ENCODE results near the gene ZNF24.
A peak's percentile ranks its signal among the peaks of the same experiment; 100 is the strongest.

The ZNF24 gene

GRCh38 chr18:35348001-35348400, 3.8 kb upstream of the ZNF24 start:
- no peak overlapping the region for H3K9ac ChIP-seq (ENCODE audit: low read length)
- H3K4me3 ChIP-seq (ENCODE audit: low read depth in 1 of 2, low read length in 2 of 2), result no peak overlapping the region

GRCh38 chr18:35345950-35346349, 1.7 kb upstream of the ZNF24 start:
- H3K36me3 ChIP-seq (ENCODE audit: insufficient read depth, low read length), result no peaks in the 10 kb centered on the region
- H3K27ac ChIP-seq (ENCODE audit: low read depth, low read length), result peak overlapping the region; percentile 2
- no peaks in the 10 kb centered on the region for H3K9me3 ChIP-seq (ENCODE audit: low read length)
- H3K4me3 ChIP-seq (ENCODE audit: low read depth in 1 of 2, low read length in 2 of 2), result no peak overlapping the region
- H3K4me1 ChIP-seq (ENCODE audit: insufficient read depth, low read length), result peaks cover 28% of the 10 kb centered on the region
- peak overlapping the region; percentile 25 for H3K9ac ChIP-seq (ENCODE audit: low read length)
- no peaks in the 10 kb centered on the region for H3K27me3 ChIP-seq (ENCODE audit: control insufficient read depth in 1 of 2, insufficient read depth in 2 of 2, low read length in 2 of 2)

More at GRCh38 chr18:35348001-35348400, 3.8 kb upstream of the ZNF24 start:
- Histone ChIP-seq H3K27ac (ENCODE audit: low read depth, low read length) (no peak overlapping the region), H3K27me3 (ENCODE audit: control insufficient read depth in 1 of 2, insufficient read depth in 2 of 2, low read length in 2 of 2) (no peaks in the 10 kb centered on the region), H3K9me3 (ENCODE audit: low read length) (no peaks in the 10 kb centered on the region), H3K36me3 (ENCODE audit: insufficient read depth, low read length) (no peaks in the 10 kb centered on the region), H3K4me1 (ENCODE audit: insufficient read depth, low read length) (peaks cover 14% of the 10 kb centered on the region)

- Histone ChIP-seq H3K27me3 (ENCODE audit: control insufficient read depth in 1 of 2, insufficient read depth in 2 of 2, low read length in 2 of 2) (no peaks in the 10 kb centered on the region), H3K4me3 (ENCODE audit: low read depth in 1 of 2, low read length in 2 of 2) (peak overlapping the region in 1 of 2 donors; percentile 32), H3K9me3 (ENCODE audit: low read length) (no peaks in the 10 kb centered on the region), H3K27ac (ENCODE audit: low read depth, low read length) (peak overlapping the region; percentile 2), H3K9ac (ENCODE audit: low read length) (peak overlapping the region; percentile 25), H3K4me1 (ENCODE audit: insufficient read depth, low read length) (peaks cover 28% of the 10 kb centered on the region), H3K36me3 (ENCODE audit: insufficient read depth, low read length) (no peaks in the 10 kb centered on the region)
Observed at GRCh38 chr18:35345460-35345921, 1.3 kb upstream of the ZNF24 start.

- H3K9ac ChIP-seq (ENCODE audit: low read length), result peak overlapping the region; percentile 89
- peaks cover 4% of the 10 kb centered on the region for H3K36me3 ChIP-seq (ENCODE audit: insufficient read depth, low read length)
- no peaks in the 10 kb centered on the region for H3K27me3 ChIP-seq (ENCODE audit: control insufficient read depth in 1 of 2, insufficient read depth in 2 of 2, low read length in 2 of 2)
- peak overlapping the region; percentile 100 for H3K27ac ChIP-seq (ENCODE audit: low read depth, low read length)
- H3K4me3 ChIP-seq (ENCODE audit: low read depth in 1 of 2, low read length in 2 of 2), result peak overlapping the region; percentile 75 to 99
- H3K9me3 ChIP-seq (ENCODE audit: low read length), result no peaks in the 10 kb centered on the region
- H3K4me1 ChIP-seq (ENCODE audit: insufficient read depth, low read length), result peaks cover 28% of the 10 kb centered on the region
Observed at GRCh38 chr18:35344736-35345459, 678 bp upstream of the ZNF24 start.

GRCh38 chr18:35343488-35343935, 708 bp downstream of the ZNF24 start:
- H3K4me1 ChIP-seq (ENCODE audit: insufficient read depth, low read length), result peaks cover 28% of the 10 kb centered on the region
- H3K27ac ChIP-seq (ENCODE audit: low read depth, low read length), result peak overlapping the region; percentile 100
- H3K36me3 ChIP-seq (ENCODE audit: insufficient read depth, low read length), result peaks cover 18% of the 10 kb centered on the region
- no peaks in the 10 kb centered on the region for H3K9me3 ChIP-seq (ENCODE audit: low read length)
- peak overlapping the region; percentile 89 for H3K9ac ChIP-seq (ENCODE audit: low read length)
- H3K27me3 ChIP-seq (ENCODE audit: control insufficient read depth in 1 of 2, insufficient read depth in 2 of 2, low read length in 2 of 2), result no peaks in the 10 kb centered on the region
- H3K4me3 ChIP-seq (ENCODE audit: low read depth in 1 of 2, low read length in 2 of 2), result peak overlapping the region; percentile 75 to 99

GRCh38 chr18:35337286-35337685, 6.9 kb downstream of the ZNF24 start:
- Histone ChIP-seq H3K9me3 (ENCODE audit: low read length) (no peaks in the 10 kb centered on the region), H3K27me3 (ENCODE audit: control insufficient read depth in 1 of 2, insufficient read depth in 2 of 2, low read length in 2 of 2) (no peaks in the 10 kb centered on the region), H3K36me3 (ENCODE audit: insufficient read depth, low read length) (peaks cover 71% of the 10 kb centered on the region), H3K27ac (ENCODE audit: low read depth, low read length) (no peak overlapping the region), H3K9ac (ENCODE audit: low read length) (no peak overlapping the region), H3K4me3 (ENCODE audit: low read depth in 1 of 2, low read length in 2 of 2) (no peak overlapping the region), H3K4me1 (ENCODE audit: insufficient read depth, low read length) (peaks cover 15% of the 10 kb centered on the region)

- Histone ChIP-seq H3K9ac (ENCODE audit: low read length) (no peak overlapping the region), H3K27ac (ENCODE audit: low read depth, low read length) (no peak overlapping the region), H3K4me1 (ENCODE audit: insufficient read depth, low read length) (peaks cover 6% of the 10 kb centered on the region), H3K9me3 (ENCODE audit: low read length) (no peaks in the 10 kb centered on the region), H3K4me3 (ENCODE audit: low read depth in 1 of 2, low read length in 2 of 2) (no peak overlapping the region), H3K27me3 (ENCODE audit: control insufficient read depth in 1 of 2, insufficient read depth in 2 of 2, low read length in 2 of 2) (no peaks in the 10 kb centered on the region), H3K36me3 (ENCODE audit: insufficient read depth, low read length) (peaks cover 77% of the 10 kb centered on the region)
Observed at GRCh38 chr18:35335866-35336265, 8.4 kb downstream of the ZNF24 start.

- H3K27me3 ChIP-seq (ENCODE audit: control insufficient read depth in 1 of 2, insufficient read depth in 2 of 2, low read length in 2 of 2), result no peaks in the 10 kb centered on the region
- no peak overlapping the region for H3K9ac ChIP-seq (ENCODE audit: low read length)
- peaks cover 73% of the 10 kb centered on the region for H3K36me3 ChIP-seq (ENCODE audit: insufficient read depth, low read length)
- no peak overlapping the region for H3K27ac ChIP-seq (ENCODE audit: low read depth, low read length)
- peaks cover 6% of the 10 kb centered on the region for H3K4me1 ChIP-seq (ENCODE audit: insufficient read depth, low read length)
- no peaks in the 10 kb centered on the region for H3K9me3 ChIP-seq (ENCODE audit: low read length)
- no peak overlapping the region for H3K4me3 ChIP-seq (ENCODE audit: low read depth in 1 of 2, low read length in 2 of 2)
Observed at GRCh38 chr18:35334821-35335220, 9.4 kb downstream of the ZNF24 start.

- H3K27ac ChIP-seq (ENCODE audit: low read depth, low read length), result no peak overlapping the region
- no peaks in the 10 kb centered on the region for H3K9me3 ChIP-seq (ENCODE audit: low read length)
- H3K9ac ChIP-seq (ENCODE audit: low read length), result no peak overlapping the region
- H3K27me3 ChIP-seq (ENCODE audit: control insufficient read depth in 1 of 2, insufficient read depth in 2 of 2, low read length in 2 of 2), result no peaks in the 10 kb centered on the region
- H3K4me1 ChIP-seq (ENCODE audit: insufficient read depth, low read length), result peaks cover 6% of the 10 kb centered on the region
- peaks cover 67% of the 10 kb centered on the region for H3K36me3 ChIP-seq (ENCODE audit: insufficient read depth, low read length)
- no peak overlapping the region for H3K4me3 ChIP-seq (ENCODE audit: low read depth in 1 of 2, low read length in 2 of 2)
Observed at GRCh38 chr18:35334212-35334611, 10.0 kb downstream of the ZNF24 start.

- Histone ChIP-seq H3K4me1 (ENCODE audit: insufficient read depth, low read length) (peaks cover 6% of the 10 kb centered on the region), H3K27ac (ENCODE audit: low read depth, low read length) (no peak overlapping the region), H3K4me3 (ENCODE audit: low read depth in 1 of 2, low read length in 2 of 2) (no peak overlapping the region), H3K27me3 (ENCODE audit: control insufficient read depth in 1 of 2, insufficient read depth in 2 of 2, low read length in 2 of 2) (no peaks in the 10 kb centered on the region), H3K9me3 (ENCODE audit: low read length) (no peaks in the 10 kb centered on the region), H3K36me3 (ENCODE audit: insufficient read depth, low read length) (peaks cover 40% of the 10 kb centered on the region), H3K9ac (ENCODE audit: low read length) (no peak overlapping the region)
Observed at GRCh38 chr18:35331367-35332087, 12.7 kb downstream of the ZNF24 start.

- no peaks in the 10 kb centered on the region for H3K4me1 ChIP-seq (ENCODE audit: insufficient read depth, low read length)
- no peaks in the 10 kb centered on the region for H3K9me3 ChIP-seq (ENCODE audit: low read length)
- no peak overlapping the region for H3K27ac ChIP-seq (ENCODE audit: low read depth, low read length)
- peaks cover 18% of the 10 kb centered on the region for H3K36me3 ChIP-seq (ENCODE audit: insufficient read depth, low read length)
- H3K9ac ChIP-seq (ENCODE audit: low read length), result no peak overlapping the region
- H3K27me3 ChIP-seq (ENCODE audit: control insufficient read depth in 1 of 2, insufficient read depth in 2 of 2, low read length in 2 of 2), result no peaks in the 10 kb centered on the region
- no peak overlapping the region for H3K4me3 ChIP-seq (ENCODE audit: low read depth in 1 of 2, low read length in 2 of 2)
Observed at GRCh38 chr18:35328868-35329267, 15.4 kb downstream of the ZNF24 start.
